Kidney (tissue), 14 donors: ENCODE results near the gene ASTN2. TPM values are rescaled to one million over a fixed set of nuclear protein-coding genes. Genes with fewer than 3 reads are reported as not detected.

ENCODE experiments used
- DNase-seq, 5 donors: peaks; one replicate each; pipeline ENCODE4 v3.0.0-alpha.2; 2013 to 2020
- FAIRE-seq: peaks from 2 replicates; lab custom pipeline; 2012; peaks lifted over from hg19 to GRCh38; lab: Jason Lieb, UNC
- H3K27ac ChIP-seq, 2 donors: one replicate each; pipeline ENCODE4 v1.7.0; 2013; ENCODE audit warnings: low read depth in 2 of 2, low read length in 2 of 2, inconsistent platforms in 1 of 2
- H3K27me3 ChIP-seq: one replicate; pipeline ENCODE4 v1.7.1; 2013; ENCODE audit warnings: low read length, inconsistent platforms; ENCODE audit not compliant: control insufficient read depth, insufficient read depth
- H3K36me3 ChIP-seq, 3 donors: one replicate each; pipeline versions ENCODE4 v1.7.0 to v1.7.1; 2013; ENCODE audit warnings: low read length in 3 of 3, control low read depth in 1 of 3, inconsistent platforms in 1 of 3; ENCODE audit not compliant: insufficient read depth in 3 of 3, control insufficient read depth in 2 of 3
- H3K4me1 ChIP-seq, 3 donors: one replicate each; pipeline versions ENCODE4 v1.7.0 to v1.7.1; 2013; ENCODE audit warnings: low read length in 3 of 3, inconsistent platforms in 1 of 3, low read depth in 1 of 3; ENCODE audit not compliant: control insufficient read depth in 2 of 3, insufficient read depth in 2 of 3
- H3K4me3 ChIP-seq, 3 donors: one replicate each; pipeline versions ENCODE4 v1.7.0 to v1.8.1; 2013; ENCODE audit warnings: low read length in 3 of 3, control low read depth in 1 of 3, inconsistent platforms in 1 of 3
- H3K9ac ChIP-seq, 3 donors: one replicate each; pipeline versions ENCODE4 v1.7.0 to v1.7.1; 2013; ENCODE audit warnings: low read length in 3 of 3, control low read depth in 1 of 3, inconsistent platforms in 1 of 3
- H3K9me3 ChIP-seq, 3 donors: one replicate each; pipeline versions ENCODE4 v1.7.0 to v1.7.1; 2013; ENCODE audit warnings: low read length in 3 of 3, control low read depth in 1 of 3, inconsistent platforms in 1 of 3; ENCODE audit not compliant: control insufficient read depth in 2 of 3, insufficient read depth in 1 of 3
- intact Hi-C: fragments of 100-400 bp; cut with DNase I; formaldehyde crosslinking; loops from one replicate; pipeline ENCODE4 v1.11.1; 2022
- polyA plus RNA-seq: library from polyadenylated mRNA; stranded (reverse); fragments of 350-450 nt; fragmentation: Illumina TruSeq; extraction: RNeasy Lipid Tissue Mini Kit (QIAGEN cat#74804); gene quantifications from one replicate; pipeline ENCODE4 v1.2.3, GENCODE V29; 2014; ENCODE audit warnings: low read depth, low replicate concordance; ENCODE audit not compliant: insufficient read depth
- total RNA-seq: library from RNA; stranded (reverse); fragmentation: NEBNext Ultra II Directional; extraction: Animal tissue kit (Norgen Biotek cat#: 25700); gene quantifications from one replicate; pipeline ENCODE4 v1.2.1, GENCODE V29; 2021
- TF ChIP-seq, protein P1 (sequence below): IDR thresholded peaks from 3 replicates; pipeline ENCODE4 v1.5.1; 2012; ENCODE audit warnings: mild to moderate bottlenecking, moderate library complexity, borderline replicate concordance; ENCODE audit not compliant: insufficient read depth; ENCODE audit errors: extremely low read depth
- donor health status: control.
- donor health status: control.
- donor health status: control.
- donor health status: control.
- donor health status: control.
- donor health status: DM: yes; HTN: yes; CAD: no.
- donor health status: Normal renal cell carcinoma (clear cell type).

The ASTN2 gene
- total and polyA plus RNA-seq, 2 donors from 2014 or later, result 7.6 to 11.5 TPM

DNA sequence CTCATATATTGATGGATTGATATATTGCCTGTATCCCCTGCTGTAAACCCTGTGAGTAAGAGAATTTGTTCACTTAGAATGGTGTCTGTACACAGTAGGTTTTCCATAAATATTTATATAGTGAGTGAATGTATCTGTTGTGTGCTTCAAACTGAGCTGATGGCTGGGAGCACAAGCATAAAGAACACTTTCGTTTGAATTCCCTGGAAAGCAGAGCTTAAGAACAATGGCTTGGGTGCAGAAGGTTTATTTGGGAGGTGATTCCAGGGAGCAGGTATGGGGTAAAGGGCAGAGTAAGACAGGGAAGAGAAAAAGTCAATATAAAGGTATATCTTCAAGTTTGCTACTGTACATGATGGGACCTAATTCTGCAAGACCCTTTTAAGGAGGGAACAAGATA is 918.7 kb downstream of the ASTN2 start:
- TF ChIP-seq, protein P1, sequence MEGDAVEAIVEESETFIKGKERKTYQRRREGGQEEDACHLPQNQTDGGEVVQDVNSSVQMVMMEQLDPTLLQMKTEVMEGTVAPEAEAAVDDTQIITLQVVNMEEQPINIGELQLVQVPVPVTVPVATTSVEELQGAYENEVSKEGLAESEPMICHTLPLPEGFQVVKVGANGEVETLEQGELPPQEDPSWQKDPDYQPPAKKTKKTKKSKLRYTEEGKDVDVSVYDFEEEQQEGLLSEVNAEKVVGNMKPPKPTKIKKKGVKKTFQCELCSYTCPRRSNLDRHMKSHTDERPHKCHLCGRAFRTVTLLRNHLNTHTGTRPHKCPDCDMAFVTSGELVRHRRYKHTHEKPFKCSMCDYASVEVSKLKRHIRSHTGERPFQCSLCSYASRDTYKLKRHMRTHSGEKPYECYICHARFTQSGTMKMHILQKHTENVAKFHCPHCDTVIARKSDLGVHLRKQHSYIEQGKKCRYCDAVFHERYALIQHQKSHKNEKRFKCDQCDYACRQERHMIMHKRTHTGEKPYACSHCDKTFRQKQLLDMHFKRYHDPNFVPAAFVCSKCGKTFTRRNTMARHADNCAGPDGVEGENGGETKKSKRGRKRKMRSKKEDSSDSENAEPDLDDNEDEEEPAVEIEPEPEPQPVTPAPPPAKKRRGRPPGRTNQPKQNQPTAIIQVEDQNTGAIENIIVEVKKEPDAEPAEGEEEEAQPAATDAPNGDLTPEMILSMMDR, result no peak
- Histone ChIP-seq H3K4me1 (peaks cover 0 to 5% (median 0%) of the 10 kb centered on the region in 3 donors), H3K9me3 (no peaks in the 10 kb centered on the region), H3K27ac (no peak overlapping the region), H3K9ac (no peak overlapping the region), H3K27me3 (no peaks in the 10 kb centered on the region), H3K4me3 (no peak overlapping the region), H3K36me3 (no peaks in the 10 kb centered on the region)
- FAIRE-seq (no peak), DNase-seq (no peak)
- intact Hi-C loops, result no loop called here

DNA sequence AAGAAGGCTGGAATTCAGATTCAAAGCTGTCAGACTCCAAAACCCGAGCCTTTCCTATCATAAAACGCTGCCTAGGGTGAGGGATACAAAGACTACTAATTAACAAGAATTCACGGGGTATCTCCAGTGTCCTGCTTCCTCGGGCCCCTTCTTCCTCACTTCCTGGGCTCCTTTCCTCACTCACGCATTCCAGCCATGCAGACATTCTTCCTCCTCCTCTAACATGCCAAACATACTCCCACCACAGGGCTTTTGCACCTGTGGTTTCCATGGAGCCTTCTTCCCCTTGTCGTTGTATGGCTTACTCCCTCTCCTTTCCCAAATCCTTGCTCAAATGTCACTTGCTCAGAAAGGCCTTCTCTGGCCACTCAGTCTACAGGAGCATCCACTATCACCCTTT is 919.1 kb downstream of the ASTN2 start:
- Histone ChIP-seq H3K27ac (no peak overlapping the region), H3K4me3 (no peak overlapping the region), H3K36me3 (no peaks in the 10 kb centered on the region), H3K9me3 (no peaks in the 10 kb centered on the region), H3K9ac (no peak overlapping the region), H3K27me3 (no peaks in the 10 kb centered on the region), H3K4me1 (peaks cover 0 to 5% (median 0%) of the 10 kb centered on the region in 3 donors)
- intact Hi-C loops, result no loop called here
- FAIRE-seq, result no peak
- no peak for DNase-seq
- TF ChIP-seq, protein P1, result no peak

DNA sequence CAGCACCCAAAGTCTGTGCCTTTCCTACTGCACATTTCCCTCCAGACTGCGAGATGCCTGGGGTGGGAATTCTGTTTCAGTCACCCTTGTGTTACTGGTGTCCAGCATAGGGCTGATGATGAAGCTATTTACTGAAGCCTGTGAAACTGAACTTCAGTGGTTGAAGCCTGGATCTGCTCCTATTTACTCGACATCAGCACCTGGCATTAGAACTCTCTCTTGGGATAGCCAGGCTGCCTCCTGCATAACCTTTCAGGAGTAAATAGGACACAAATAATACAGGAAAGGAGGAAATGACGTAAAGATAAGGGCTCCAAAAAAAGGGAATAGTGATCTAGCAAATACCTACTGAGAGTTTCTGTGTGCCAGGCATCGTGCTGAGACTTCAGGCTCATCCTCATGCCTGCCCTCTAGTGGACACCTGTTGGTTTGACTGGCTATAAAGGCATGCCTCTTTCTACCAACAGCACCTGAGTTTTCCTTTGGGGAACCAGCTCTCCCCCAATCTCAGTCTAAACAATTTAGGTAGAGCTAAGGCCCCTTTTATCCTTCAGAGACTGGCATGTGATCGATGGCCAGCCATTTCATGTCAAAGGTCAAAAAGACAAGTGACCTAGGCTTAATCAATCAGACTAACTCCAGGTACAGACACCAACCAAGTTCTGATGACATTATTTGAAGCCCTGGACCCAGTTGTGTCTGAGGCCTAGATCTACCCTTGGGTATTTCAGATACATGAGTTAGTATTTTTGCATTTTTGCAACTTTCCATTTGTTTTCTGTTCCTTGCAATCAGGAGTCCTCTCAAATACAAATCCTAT is 919.8 kb downstream of the ASTN2 start:
- TF ChIP-seq, protein P1, result peak; percentile 44
- Histone ChIP-seq H3K9ac (no peak overlapping the region), H3K4me3 (no peak overlapping the region), H3K27ac (no peak overlapping the region), H3K4me1 (peaks cover 0 to under 1% (median 0%) of the 10 kb centered on the region in 3 donors), H3K9me3 (no peaks in the 10 kb centered on the region), H3K27me3 (no peaks in the 10 kb centered on the region), H3K36me3 (no peaks in the 10 kb centered on the region)
- FAIRE-seq (no peak), DNase-seq (peak in 1 of 5 donors; percentile 29)
- intact Hi-C loops, result no loop called here
